Measurements from ENCODE around the gene PRKCA. TPM values are rescaled to one million over a fixed set of nuclear protein-coding genes. Genes with fewer than 3 reads are reported as not detected.

Gene PRKCA
- total and polyA plus RNA-seq, 9 of the 15 experiments (the other 6 are each of a cell fraction or from before 2014, with no cell fraction given) = 3.2 to 33.0 (median 17.8) TPM

DNA sequence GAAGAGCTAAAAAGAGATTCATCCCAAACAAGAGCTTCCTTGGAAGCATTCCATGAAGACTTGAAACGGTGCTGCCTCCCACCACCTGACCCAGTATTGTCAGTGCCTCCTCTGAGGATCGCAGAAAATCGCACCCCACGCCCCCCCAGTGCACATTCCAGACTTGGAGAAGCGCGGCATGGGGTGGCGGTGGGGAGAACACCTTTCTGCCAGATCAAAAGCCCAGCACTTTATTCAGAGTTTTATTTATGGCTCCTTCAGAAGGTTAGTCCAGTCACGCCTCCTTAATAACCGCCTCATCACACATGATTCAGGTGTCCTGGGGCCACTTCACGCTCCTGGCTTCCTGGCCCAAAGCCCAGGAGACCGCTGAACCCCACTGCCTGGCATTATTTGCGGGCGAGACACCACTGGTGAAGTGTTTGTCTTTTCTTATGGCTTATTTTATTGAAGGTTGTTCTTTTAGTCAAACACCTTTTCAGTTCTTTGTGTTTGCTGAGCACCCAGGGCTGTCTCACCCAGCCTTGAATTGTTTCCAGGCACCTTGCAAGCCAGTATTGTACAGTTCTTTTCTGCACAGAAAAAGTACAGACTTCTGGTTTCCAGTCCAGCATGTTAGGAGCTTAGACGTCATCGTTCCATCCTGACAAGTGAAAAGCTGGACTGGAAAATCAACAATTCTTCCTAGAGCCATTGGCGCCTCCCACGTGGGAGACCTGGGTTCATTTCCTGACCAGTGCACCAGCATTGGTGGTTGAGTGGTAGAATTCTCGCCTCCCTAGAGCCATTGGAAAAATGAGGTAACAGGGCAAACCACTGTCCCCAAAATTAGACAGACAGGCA lies 452.9 kb downstream of the PRKCA start:
- Histone ChIP-seq H3K4me2 (ENCODE audit: insufficient read depth, low read length) (no peak overlapping the region), H2AFZ (ENCODE audit: low read depth, low read length) (no peak overlapping the region), H3K79me2 (ENCODE audit: control insufficient read depth, insufficient read depth, low read length) (no peaks in the 10 kb centered on the region), H3K4me1 (replicated peaks in 1 of 2; ENCODE audit: control insufficient read depth in 2 of 2, insufficient read depth in 2 of 2, low read length in 2 of 2) (peaks cover 3 to 8% of the 10 kb centered on the region in 2 experiments; a peak in 3 of 5 replicates), H4K20me1 (replicated peaks; ENCODE audit: control insufficient read depth, insufficient read depth, low read length) (0 out of 2 replicates have a peak, but pooled peaks cover 6% of the 10 kb centered on the region), H3K9me3 (replicated peaks; ENCODE audit: control insufficient read depth, insufficient read depth, low read depth, low read length) (no peaks in the 10 kb centered on the region), H3K36me3 (ENCODE audit: control insufficient read depth, insufficient read depth, low read length) (peaks cover 4% of the 10 kb centered on the region; the same call in 1 of the 3 replicates), H3K4me3 (no peak overlapping the region), H3K27me3 (ENCODE audit: control insufficient read depth in 2 of 2, insufficient read depth in 2 of 2, low read length in 2 of 2) (no peaks in the 10 kb centered on the region), H3K27ac (ENCODE audit: extremely low read depth, low read depth, low read length) (no peak overlapping the region), H3K9ac (ENCODE audit: insufficient read depth in 1 of 2, low read depth in 2 of 2, low read length in 2 of 2) (no peak overlapping the region), H3K9me1 (ENCODE audit: control insufficient read depth, insufficient read depth, low read length) (peaks cover 3% of the 10 kb centered on the region)
- ChIA-PET POLR2A (no interaction called here), CTCF (ENCODE audit: low intra/inter-chr PET ratio) (no interaction called here)
- in situ Hi-C loops (cut with MboI) = no loop called here
- WGBS (ENCODE audit: insufficient coverage, low coverage, missing lambda C conversion rate) = 87% methylated on average over 16 of the region's 18 CpGs
- BruUV-seq (replicated peaks) = no TSS peak
- FAIRE-seq (no peak), ATAC-seq (no peak), DNase-seq (ENCODE audit: extremely low read depth in 1 of 4, low spot score in 3 of 4) (no peak)
- intact Hi-C loops (cut with micrococcal nuclease) = no loop called here
- TF ChIP-seq IFI16 (CRISPR knock-in tag; IDR thresholded peaks at IDR 0.05) (no peak), SOX6 (IDR thresholded peaks at IDR 0.05) (no peak), BACH1 (tag; IDR thresholded peaks at IDR 0.05) (no peak), KDM1A (IDR thresholded peaks at IDR 0.05) (no peak), HCFC1 (IDR thresholded peaks at IDR 0.05; ENCODE audit: low read depth, low read length) (no peak), BCL6 (CRISPR knock-in tag; IDR thresholded peaks at IDR 0.05) (no peak), MYNN (IDR thresholded peaks at IDR 0.05) (no peak), MYNN (CRISPR knock-in tag; IDR thresholded peaks at IDR 0.05) (no peak), KLF16 (IDR thresholded peaks at IDR 0.05) (no peak), NFE2L1 (tag; IDR thresholded peaks at IDR 0.05; ENCODE audit: borderline replicate concordance, low read depth) (no peak), ATF7 (IDR thresholded peaks at IDR 0.05) (no peak), TEAD4 (IDR thresholded peaks at IDR 0.05; ENCODE audit: low read length) (no peak), TEAD4 (CRISPR knock-in tag; IDR thresholded peaks at IDR 0.05; ENCODE audit: borderline replicate concordance) (no peak), LARP7 (IDR thresholded peaks at IDR 0.05) (no peak), ZSCAN32 (CRISPR knock-in tag; IDR thresholded peaks at IDR 0.05) (no peak), ZNF57 (CRISPR knock-in tag; IDR thresholded peaks at IDR 0.05) (no peak)
- TF ChIP-seq, protein P1, sequence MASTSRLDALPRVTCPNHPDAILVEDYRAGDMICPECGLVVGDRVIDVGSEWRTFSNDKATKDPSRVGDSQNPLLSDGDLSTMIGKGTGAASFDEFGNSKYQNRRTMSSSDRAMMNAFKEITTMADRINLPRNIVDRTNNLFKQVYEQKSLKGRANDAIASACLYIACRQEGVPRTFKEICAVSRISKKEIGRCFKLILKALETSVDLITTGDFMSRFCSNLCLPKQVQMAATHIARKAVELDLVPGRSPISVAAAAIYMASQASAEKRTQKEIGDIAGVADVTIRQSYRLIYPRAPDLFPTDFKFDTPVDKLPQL (IDR thresholded peaks at IDR 0.05; ENCODE audit: extremely low read depth, insufficient read length) = no peak
- TF ChIP-seq, protein P2, sequence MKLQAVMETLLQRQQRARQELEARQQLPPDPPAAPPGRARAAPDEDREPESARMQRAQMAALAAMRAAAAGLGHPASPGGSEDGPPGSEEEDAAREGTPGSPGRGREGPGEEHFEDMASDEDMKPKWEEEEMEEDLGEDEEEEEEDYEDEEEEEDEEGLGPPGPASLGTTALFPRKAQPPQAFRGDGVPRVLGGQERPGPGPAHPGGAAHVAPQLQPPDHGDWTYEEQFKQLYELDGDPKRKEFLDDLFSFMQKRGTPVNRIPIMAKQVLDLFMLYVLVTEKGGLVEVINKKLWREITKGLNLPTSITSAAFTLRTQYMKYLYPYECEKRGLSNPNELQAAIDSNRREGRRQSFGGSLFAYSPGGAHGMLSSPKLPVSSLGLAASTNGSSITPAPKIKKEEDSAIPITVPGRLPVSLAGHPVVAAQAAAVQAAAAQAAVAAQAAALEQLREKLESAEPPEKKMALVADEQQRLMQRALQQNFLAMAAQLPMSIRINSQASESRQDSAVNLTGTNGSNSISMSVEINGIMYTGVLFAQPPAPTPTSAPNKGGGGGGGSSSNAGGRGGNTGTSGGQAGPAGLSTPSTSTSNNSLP (IDR thresholded peaks at IDR 0.05; ENCODE audit: borderline replicate concordance, low read depth, low read length) = no peak
- TF ChIP-seq, protein P3, sequence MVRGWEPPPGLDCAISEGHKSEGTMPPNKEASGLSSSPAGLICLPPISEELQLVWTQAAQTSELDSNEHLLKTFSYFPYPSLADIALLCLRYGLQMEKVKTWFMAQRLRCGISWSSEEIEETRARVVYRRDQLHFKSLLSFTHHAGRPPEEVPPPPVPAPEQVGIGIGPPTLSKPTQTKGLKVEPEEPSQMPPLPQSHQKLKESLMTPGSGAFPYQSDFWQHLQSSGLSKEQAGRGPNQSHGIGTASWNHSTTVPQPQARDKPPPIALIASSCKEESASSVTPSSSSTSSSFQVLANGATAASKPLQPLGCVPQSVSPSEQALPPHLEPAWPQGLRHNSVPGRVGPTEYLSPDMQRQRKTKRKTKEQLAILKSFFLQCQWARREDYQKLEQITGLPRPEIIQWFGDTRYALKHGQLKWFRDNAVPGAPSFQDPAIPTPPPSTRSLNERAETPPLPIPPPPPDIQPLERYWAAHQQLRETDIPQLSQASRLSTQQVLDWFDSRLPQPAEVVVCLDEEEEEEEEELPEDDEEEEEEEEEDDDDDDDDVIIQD (CRISPR knock-in tag; IDR thresholded peaks at IDR 0.05) = no peak

Measured in K562 (cell line).